Astrocyte (in vitro differentiated cells and primary cell): Measurements from ENCODE around the gene PLA2G4A.

Experiments
- CTCF ChIP-seq: IDR thresholded peaks from 2 replicates; pipeline ENCODE4 v1.5.1; 2011; ENCODE audit warnings: low read depth, mild to moderate bottlenecking, inconsistent platforms, low read length, moderate library complexity; ENCODE audit not compliant: insufficient read depth
- EZH2 ChIP-seq: IDR thresholded peaks from 2 replicates; pipeline ENCODE4 v1.6.1; 2012; ENCODE audit warnings: mild to moderate bottlenecking, low read length, inconsistent platforms; ENCODE audit not compliant: insufficient read depth

DNA sequence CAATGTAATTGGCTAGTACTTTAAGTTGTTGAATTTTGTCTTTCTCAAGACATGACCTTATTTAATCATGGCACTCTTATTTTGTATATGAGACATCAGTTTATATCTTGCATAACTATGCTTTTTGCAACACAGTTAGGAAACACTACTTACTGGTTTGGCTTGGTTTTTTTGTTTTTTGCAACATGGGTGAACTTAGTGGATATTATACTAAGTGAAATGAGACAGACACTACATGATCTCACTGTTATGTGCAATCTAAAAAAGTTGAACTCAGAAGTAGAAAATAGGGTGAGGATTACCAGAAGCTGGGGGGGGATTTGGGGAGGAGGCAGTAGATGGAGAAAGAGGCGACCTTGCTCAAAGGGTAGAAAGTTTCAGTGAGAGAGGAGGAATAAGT lies 132.1 kb downstream of the PLA2G4A start:
- no peak for TF ChIP-seq CTCF
- TF ChIP-seq EZH2 = no peak
